AG09319 (cell line): ENCODE data around the gene ARL2.

ENCODE experiments used
- DNase-seq: peaks from one replicate; pipeline ENCODE4 v3.0.0-alpha.2; 2010; ENCODE audit warnings: low read depth; ENCODE audit errors: extremely low read depth
- TF ChIP-seq, protein P1 (sequence below): IDR thresholded peaks from 2 replicates; pipeline ENCODE4 v1.5.1; 2011; ENCODE audit warnings: low read depth, mild to moderate bottlenecking, inconsistent platforms, low read length, moderate library complexity

Gene ARL2

GRCh38 chr11:65059523-65059922, 45.6 kb downstream of the ARL2 start:
- DNase-seq, result no peak
- TF ChIP-seq, protein P1, sequence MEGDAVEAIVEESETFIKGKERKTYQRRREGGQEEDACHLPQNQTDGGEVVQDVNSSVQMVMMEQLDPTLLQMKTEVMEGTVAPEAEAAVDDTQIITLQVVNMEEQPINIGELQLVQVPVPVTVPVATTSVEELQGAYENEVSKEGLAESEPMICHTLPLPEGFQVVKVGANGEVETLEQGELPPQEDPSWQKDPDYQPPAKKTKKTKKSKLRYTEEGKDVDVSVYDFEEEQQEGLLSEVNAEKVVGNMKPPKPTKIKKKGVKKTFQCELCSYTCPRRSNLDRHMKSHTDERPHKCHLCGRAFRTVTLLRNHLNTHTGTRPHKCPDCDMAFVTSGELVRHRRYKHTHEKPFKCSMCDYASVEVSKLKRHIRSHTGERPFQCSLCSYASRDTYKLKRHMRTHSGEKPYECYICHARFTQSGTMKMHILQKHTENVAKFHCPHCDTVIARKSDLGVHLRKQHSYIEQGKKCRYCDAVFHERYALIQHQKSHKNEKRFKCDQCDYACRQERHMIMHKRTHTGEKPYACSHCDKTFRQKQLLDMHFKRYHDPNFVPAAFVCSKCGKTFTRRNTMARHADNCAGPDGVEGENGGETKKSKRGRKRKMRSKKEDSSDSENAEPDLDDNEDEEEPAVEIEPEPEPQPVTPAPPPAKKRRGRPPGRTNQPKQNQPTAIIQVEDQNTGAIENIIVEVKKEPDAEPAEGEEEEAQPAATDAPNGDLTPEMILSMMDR, result no peak

GRCh38 chr11:65059959-65060824, 46.2 kb downstream of the ARL2 start:
- no peak for DNase-seq
- TF ChIP-seq, protein P1, result no peak

DNA sequence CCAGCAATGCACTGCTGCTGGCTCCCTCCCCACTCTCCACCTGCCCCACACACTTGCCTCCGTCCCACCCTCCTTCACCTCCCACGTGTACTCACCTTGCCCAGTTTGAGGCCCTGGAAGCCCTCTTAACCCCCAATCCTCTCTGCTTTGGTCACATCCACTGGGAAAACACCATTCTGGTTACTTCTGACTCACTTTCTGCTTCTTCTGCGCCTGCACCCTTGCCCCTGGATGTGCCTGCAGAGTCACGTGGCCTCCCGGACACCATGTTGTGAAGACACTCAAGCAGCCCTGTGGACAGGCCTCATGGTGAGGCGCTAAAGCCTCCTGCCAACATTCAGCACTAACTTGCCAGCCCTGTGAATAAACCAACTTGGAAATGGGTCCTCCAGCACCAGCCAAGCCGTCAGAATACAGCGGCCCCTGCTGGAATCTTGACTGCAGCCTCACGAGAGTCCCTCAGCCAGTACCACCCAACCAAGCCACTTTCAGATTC, 47.0 kb downstream of the ARL2 start:
- TF ChIP-seq, protein P1, result peak; percentile 33
- DNase-seq, result no peak

GRCh38 chr11:65063532-65063931, 49.6 kb downstream of the ARL2 start:
- DNase-seq, result no peak
- TF ChIP-seq, protein P1, result no peak

- no peak for DNase-seq
- TF ChIP-seq, protein P1, result no peak
These were observed 50.9 kb downstream of the ARL2 start for GRCh38 chr11:65064847-65065240.

DNA sequence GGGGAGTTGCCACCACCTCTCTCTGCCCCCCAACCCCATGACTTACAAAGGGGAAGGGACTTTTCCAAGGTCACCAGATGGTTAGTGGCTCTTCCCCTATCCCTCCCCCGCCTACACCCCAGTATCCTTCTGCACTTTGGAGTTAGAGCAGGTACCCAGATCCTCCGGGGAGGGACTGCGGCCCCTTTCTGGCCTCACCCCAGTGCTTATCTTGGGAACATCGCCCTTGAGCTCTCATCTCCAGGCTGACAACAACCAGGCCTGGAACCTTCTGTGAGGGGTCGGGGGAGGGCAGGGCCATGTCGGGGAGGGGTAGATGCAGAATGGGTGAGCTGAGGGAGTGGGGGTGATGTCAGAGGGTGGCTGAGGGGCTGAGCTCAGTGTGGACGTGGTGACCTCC, 51.9 kb downstream of the ARL2 start:
- no peak for DNase-seq
- TF ChIP-seq, protein P1, result no peak

- TF ChIP-seq, protein P1, result no peak
These were observed 52.4 kb downstream of the ARL2 start for GRCh38 chr11:65066315-65066714.

More at GRCh38 chr11:65066315-65066714, 52.4 kb downstream of the ARL2 start:
- DNase-seq, result no peak
